RWPE2 (cell line): ENCODE results near the gene SLC38A4.
"Not testable (repeated sequence)": the region's sequence is repeated elsewhere in the genome, so short reads cannot be mapped to it uniquely, and the experiment has no call there.

ENCODE experiments used
- ATAC-seq: fragments of 200-7000 bp; cut with Tn5 transposase; 3 replicates; pipeline ENCODE4 v1.9.1; 2021; ENCODE audit warnings: low read depth
- DNase-seq: peaks from one replicate; pipeline ENCODE4 v3.0.0-alpha.2; 2020; ENCODE audit warnings: low spot score
- H3K27ac ChIP-seq: fragments of 450-650 bp; 2 replicates; pipeline ENCODE4 v1.5.1; 2017; ENCODE audit warnings: mild to moderate bottlenecking; ENCODE audit not compliant: poor library complexity, severe bottlenecking
- H3K27me3 ChIP-seq: fragments of 250-450 bp; sonication (Bioruptor Pico); 2 replicates; pipeline ENCODE4 v1.5.1; 2021; ENCODE audit warnings: mild to moderate bottlenecking, moderate library complexity; ENCODE audit not compliant: insufficient read depth, poor library complexity, severe bottlenecking
- H3K36me3 ChIP-seq: fragments of 250-450 bp; sonication (Bioruptor Pico); 2 replicates; pipeline ENCODE4 v1.5.1; 2020; ENCODE audit warnings: low read depth, mild to moderate bottlenecking, moderate library complexity
- H3K4me1 ChIP-seq: fragments of 250-450 bp; sonication (Bioruptor Pico); 2 replicates; pipeline ENCODE4 v1.5.1; 2021; ENCODE audit warnings: mild to moderate bottlenecking, moderate library complexity; ENCODE audit not compliant: insufficient read depth, poor library complexity, severe bottlenecking
- H3K4me3 ChIP-seq: fragments of 250-450 bp; sonication (Bioruptor Pico); 2 replicates; pipeline ENCODE4 v1.5.1; 2021; ENCODE audit warnings: mild to moderate bottlenecking, moderate library complexity; ENCODE audit not compliant: severe bottlenecking
- H3K9me3 ChIP-seq: fragments of 250-450 bp; sonication (Bioruptor Pico); 2 replicates; pipeline ENCODE4 v1.5.1; 2021; ENCODE audit warnings: mild to moderate bottlenecking, moderate library complexity; ENCODE audit not compliant: severe bottlenecking
- TF ChIP-seq, protein P1 (sequence below): fragments of 450-650 bp; IDR thresholded peaks from one replicate; pipeline ENCODE4 v1.5.1; 2017; ENCODE audit warnings: mild to moderate bottlenecking, moderate library complexity; ENCODE audit not compliant: poor library complexity, severe bottlenecking

Gene SLC38A4

GRCh38 chr12:46751173-46751572 lies 74.6 kb downstream of the SLC38A4 start:
- Histone ChIP-seq H3K4me3 (no peak overlapping the region), H3K4me1 (no peaks in the 10 kb centered on the region), H3K36me3 (no peaks in the 10 kb centered on the region), H3K27me3 (no peaks in the 10 kb centered on the region), H3K9me3 (no peaks in the 10 kb centered on the region), H3K27ac (no peak overlapping the region)
- ATAC-seq (no peak), DNase-seq (no peak)
- TF ChIP-seq, protein P1, sequence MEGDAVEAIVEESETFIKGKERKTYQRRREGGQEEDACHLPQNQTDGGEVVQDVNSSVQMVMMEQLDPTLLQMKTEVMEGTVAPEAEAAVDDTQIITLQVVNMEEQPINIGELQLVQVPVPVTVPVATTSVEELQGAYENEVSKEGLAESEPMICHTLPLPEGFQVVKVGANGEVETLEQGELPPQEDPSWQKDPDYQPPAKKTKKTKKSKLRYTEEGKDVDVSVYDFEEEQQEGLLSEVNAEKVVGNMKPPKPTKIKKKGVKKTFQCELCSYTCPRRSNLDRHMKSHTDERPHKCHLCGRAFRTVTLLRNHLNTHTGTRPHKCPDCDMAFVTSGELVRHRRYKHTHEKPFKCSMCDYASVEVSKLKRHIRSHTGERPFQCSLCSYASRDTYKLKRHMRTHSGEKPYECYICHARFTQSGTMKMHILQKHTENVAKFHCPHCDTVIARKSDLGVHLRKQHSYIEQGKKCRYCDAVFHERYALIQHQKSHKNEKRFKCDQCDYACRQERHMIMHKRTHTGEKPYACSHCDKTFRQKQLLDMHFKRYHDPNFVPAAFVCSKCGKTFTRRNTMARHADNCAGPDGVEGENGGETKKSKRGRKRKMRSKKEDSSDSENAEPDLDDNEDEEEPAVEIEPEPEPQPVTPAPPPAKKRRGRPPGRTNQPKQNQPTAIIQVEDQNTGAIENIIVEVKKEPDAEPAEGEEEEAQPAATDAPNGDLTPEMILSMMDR = no peak

DNA sequence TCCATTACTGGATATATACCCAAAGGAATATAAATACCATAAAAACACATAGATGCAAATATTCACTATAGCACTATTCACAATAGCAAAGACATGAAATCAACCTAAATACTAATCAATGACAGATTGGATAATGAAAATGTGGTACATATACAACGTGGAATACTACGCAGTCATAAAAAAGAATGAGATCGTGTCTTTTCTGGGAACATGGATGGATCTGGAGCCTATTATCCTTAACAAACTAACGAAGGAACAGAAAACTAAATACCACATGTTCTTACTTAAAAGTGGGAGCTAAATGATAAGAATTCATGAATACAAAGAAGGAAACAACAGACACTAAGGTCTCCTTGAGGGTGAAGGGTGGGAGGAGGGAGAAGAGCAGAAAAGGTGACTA lies 76.5 kb downstream of the SLC38A4 start:
- Histone ChIP-seq H3K4me3 (no peak overlapping the region), H3K9me3 (no peaks in the 10 kb centered on the region), H3K4me1 (no peaks in the 10 kb centered on the region), H3K36me3 (no peaks in the 10 kb centered on the region), H3K27ac (no peak overlapping the region), H3K27me3 (no peaks in the 10 kb centered on the region)
- TF ChIP-seq, protein P1 = no peak
- DNase-seq = no peak
- ATAC-seq = no peak

DNA sequence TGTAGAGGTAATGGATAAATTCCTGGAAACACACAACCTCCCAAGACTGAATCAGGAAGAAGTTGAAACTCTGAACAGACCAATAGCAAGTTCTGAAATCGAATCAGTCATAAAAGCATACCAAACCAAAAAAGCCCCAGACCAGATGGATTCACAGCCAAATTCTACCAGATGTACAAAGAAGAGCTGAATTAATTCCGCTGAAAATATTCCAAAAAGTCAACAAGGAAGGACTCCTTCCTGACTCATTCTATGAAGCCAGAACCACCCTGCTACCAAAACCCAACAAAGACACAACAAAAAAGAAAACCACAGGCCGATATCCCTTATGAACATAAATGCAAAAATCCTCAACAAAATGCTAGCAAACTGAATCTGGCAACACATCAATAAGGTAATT lies 81.5 kb downstream of the SLC38A4 start:
- H3K36me3 ChIP-seq = no peaks in the 10 kb centered on the region
- H3K27me3 ChIP-seq = no peaks in the 10 kb centered on the region
- no peaks in the 10 kb centered on the region for H3K4me1 ChIP-seq
- H3K27ac ChIP-seq = no peak overlapping the region
- no peak overlapping the region for H3K4me3 ChIP-seq
- TF ChIP-seq, protein P1 = no peak
- DNase-seq = no peak
- no peak for ATAC-seq
- H3K9me3 ChIP-seq = no peaks in the 10 kb centered on the region

DNA sequence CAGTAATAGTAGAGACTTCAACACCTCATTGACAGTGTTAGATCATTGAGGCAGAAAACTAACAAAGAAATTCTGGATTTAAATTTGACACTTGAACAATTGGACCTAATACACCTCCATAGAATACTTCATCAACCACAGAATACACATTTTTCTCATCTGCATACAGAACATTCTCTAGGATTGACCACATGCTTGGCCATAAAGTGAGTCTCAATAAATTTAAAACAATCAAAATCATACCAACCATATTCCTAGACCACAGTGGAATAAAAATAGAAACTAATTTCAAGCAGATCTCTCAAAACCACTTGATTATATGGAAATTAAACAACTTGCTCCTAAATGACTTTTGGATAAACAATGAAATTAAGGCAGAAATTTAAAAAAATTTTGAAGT lies 82.3 kb downstream of the SLC38A4 start:
- Histone ChIP-seq H3K27ac (no peak overlapping the region), H3K4me3 (no peak overlapping the region), H3K4me1 (no peaks in the 10 kb centered on the region), H3K9me3 (no peaks in the 10 kb centered on the region), H3K27me3 (no peaks in the 10 kb centered on the region), H3K36me3 (no peaks in the 10 kb centered on the region)
- no peak for ATAC-seq
- no peak for DNase-seq
- TF ChIP-seq, protein P1 = no peak

DNA sequence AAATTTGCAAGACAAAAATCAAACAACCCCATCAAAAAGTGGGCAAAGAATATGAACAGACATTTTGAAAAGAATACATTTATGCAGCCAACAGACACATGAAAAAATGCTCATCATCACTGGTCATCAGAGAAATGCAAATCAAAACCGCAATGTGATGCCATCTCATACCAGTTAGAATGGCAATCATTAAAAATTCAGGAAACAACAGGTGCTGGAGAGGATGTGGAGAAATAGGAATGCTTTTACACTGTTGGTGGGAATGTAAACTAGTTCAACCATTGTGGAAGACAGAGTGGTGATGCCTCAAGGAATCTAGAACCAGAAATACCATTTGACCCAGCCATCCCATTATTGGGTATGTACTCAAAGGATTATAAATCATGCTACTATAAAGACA lies 83.5 kb downstream of the SLC38A4 start:
- not testable (repeated sequence) for DNase-seq, ATAC-seq, H3K4me1 ChIP-seq, H3K4me3 ChIP-seq, H3K36me3 ChIP-seq, H3K27me3 ChIP-seq, H3K9me3 ChIP-seq, H3K27ac ChIP-seq
